Memory B cell (primary cell): Measurements from ENCODE around the gene NR1I3.

Experiments used
- ATAC-seq: fragments of 150-1000 bp; cut with Tn5 transposase; 2 replicates; pipeline ENCODE4 v1.10.0; 2021; ENCODE audit warnings: low read depth, mild to moderate bottlenecking, moderate library complexity
- DNase-seq, 2 donors: peaks; one replicate each; pipeline ENCODE4 v3.0.0; 2022; ENCODE audit warnings: low spot score in 2 of 2
- H3K27ac Mint-ChIP-seq: one replicate; pipeline ENCODE4 v1.8.0; 2022; ENCODE audit warnings: mild to moderate bottlenecking, moderate library complexity, mixed read lengths
- H3K27me3 Mint-ChIP-seq: one replicate; pipeline ENCODE4 v1.8.0; 2022; ENCODE audit warnings: mixed read lengths
- H3K36me3 Mint-ChIP-seq: one replicate; pipeline ENCODE4 v1.8.0; 2022; ENCODE audit warnings: mild to moderate bottlenecking, mixed read lengths
- H3K4me1 Mint-ChIP-seq: one replicate; pipeline ENCODE4 v1.8.0; 2022; ENCODE audit warnings: mixed read lengths
- H3K4me3 Mint-ChIP-seq: one replicate; pipeline ENCODE4 v1.8.0; 2022; ENCODE audit warnings: mild to moderate bottlenecking, moderate library complexity, mixed read lengths
- H3K9me3 Mint-ChIP-seq: one replicate; pipeline ENCODE4 v1.8.0; 2022; ENCODE audit warnings: mixed read lengths

NR1I3 gene

GRCh38 chr1:161189036-161189435, 49.0 kb downstream of the NR1I3 start:
- H3K9me3 Mint-ChIP-seq: no peaks in the 10 kb centered on the region
- DNase-seq: no peak
- no peaks in the 10 kb centered on the region for H3K36me3 Mint-ChIP-seq
- H3K4me3 Mint-ChIP-seq: no peak overlapping the region
- ATAC-seq: no peak
- H3K4me1 Mint-ChIP-seq: peaks cover 49% of the 10 kb centered on the region
- no peaks in the 10 kb centered on the region for H3K27me3 Mint-ChIP-seq
- H3K27ac Mint-ChIP-seq: peak overlapping the region; percentile 69

DNA sequence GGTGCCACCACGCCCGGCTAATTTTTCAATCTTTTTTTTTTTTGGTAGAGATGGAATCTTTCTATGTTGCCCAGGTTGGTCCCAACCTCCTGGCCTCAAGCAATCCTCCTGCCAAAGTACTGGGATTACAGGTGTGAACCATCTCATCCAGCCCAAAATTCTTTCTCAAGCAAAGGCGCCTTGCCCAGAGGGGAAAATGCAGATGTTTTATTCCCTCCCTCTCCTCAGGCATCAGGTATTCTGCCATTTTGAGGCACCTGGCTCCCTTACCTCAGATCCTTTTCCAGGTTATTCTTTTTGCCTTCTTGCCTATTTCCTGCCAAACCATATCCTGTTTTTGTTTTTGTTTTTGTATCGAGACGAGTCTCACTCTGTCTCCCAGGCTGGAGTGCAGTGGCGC, 49.6 kb downstream of the NR1I3 start:
- H3K9me3 Mint-ChIP-seq: no peaks in the 10 kb centered on the region
- peaks cover 54% of the 10 kb centered on the region for H3K4me1 Mint-ChIP-seq
- DNase-seq: no peak
- H3K27me3 Mint-ChIP-seq: no peaks in the 10 kb centered on the region
- ATAC-seq: no peak
- peak overlapping the region; percentile 58 for H3K4me3 Mint-ChIP-seq
- H3K27ac Mint-ChIP-seq: peak overlapping the region; percentile 69
- H3K36me3 Mint-ChIP-seq: no peaks in the 10 kb centered on the region

GRCh38 chr1:161187311-161187710, 50.7 kb downstream of the NR1I3 start:
- Mint-ChIP-seq H3K4me1 (peaks cover 55% of the 10 kb centered on the region), H3K4me3 (peak overlapping the region; percentile 6), H3K27me3 (no peaks in the 10 kb centered on the region), H3K9me3 (no peaks in the 10 kb centered on the region), H3K36me3 (peaks cover 2% of the 10 kb centered on the region), H3K27ac (peak overlapping the region; percentile 87)
- ATAC-seq (no peak), DNase-seq (no peak)

GRCh38 chr1:161185732-161186311, 52.2 kb downstream of the NR1I3 start:
- Mint-ChIP-seq H3K4me1 (peaks cover 53% of the 10 kb centered on the region), H3K36me3 (peaks cover 2% of the 10 kb centered on the region), H3K27ac (peak overlapping the region; percentile 87), H3K9me3 (no peaks in the 10 kb centered on the region), H3K4me3 (peak overlapping the region; percentile 84), H3K27me3 (no peaks in the 10 kb centered on the region)
- DNase-seq (peak in 1 of 2 donors; percentile 38), ATAC-seq (peak; percentile 67)

GRCh38 chr1:161185282-161185682, 52.7 kb downstream of the NR1I3 start:
- DNase-seq (peak; percentile 51 to 72), ATAC-seq (peak; percentile 83)
- Mint-ChIP-seq H3K9me3 (no peaks in the 10 kb centered on the region), H3K4me1 (peaks cover 58% of the 10 kb centered on the region), H3K27me3 (no peaks in the 10 kb centered on the region), H3K4me3 (peak overlapping the region; percentile 84), H3K36me3 (peaks cover 2% of the 10 kb centered on the region), H3K27ac (peak overlapping the region; percentile 87)

- peak overlapping the region; percentile 24 for H3K4me3 Mint-ChIP-seq
- peaks cover 55% of the 10 kb centered on the region for H3K4me1 Mint-ChIP-seq
- peaks cover 2% of the 10 kb centered on the region for H3K36me3 Mint-ChIP-seq
- no peaks in the 10 kb centered on the region for H3K9me3 Mint-ChIP-seq
- H3K27me3 Mint-ChIP-seq: no peaks in the 10 kb centered on the region
- H3K27ac Mint-ChIP-seq: peak overlapping the region; percentile 43
- ATAC-seq: no peak
- no peak for DNase-seq
Measured at GRCh38 chr1:161182214-161182613, 55.8 kb downstream of the NR1I3 start.

DNA sequence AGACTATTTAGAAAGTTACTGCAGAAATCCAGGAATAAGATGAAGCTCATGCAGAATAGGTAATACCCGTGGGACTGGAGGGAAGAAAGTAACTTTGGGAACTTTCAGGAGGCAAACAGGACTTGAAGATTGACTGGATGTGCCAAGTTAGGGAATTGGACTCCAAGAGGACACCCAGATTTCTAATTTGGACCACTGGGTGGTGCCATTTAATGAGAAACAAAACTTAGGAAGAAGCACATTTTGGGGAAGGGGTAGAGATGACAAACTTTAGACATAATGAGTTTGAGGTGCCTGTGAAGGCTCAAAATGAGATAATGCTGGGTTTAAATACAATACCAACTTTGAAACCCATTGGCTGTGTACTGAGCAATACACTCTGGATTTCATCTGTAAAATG, 57.4 kb downstream of the NR1I3 start:
- no peak for DNase-seq
- Mint-ChIP-seq H3K27me3 (no peaks in the 10 kb centered on the region), H3K4me3 (peak overlapping the region; percentile 11), H3K27ac (peak overlapping the region; percentile 69), H3K36me3 (peaks cover 3% of the 10 kb centered on the region), H3K9me3 (no peaks in the 10 kb centered on the region), H3K4me1 (peaks cover 56% of the 10 kb centered on the region)
- no peak for ATAC-seq

DNA sequence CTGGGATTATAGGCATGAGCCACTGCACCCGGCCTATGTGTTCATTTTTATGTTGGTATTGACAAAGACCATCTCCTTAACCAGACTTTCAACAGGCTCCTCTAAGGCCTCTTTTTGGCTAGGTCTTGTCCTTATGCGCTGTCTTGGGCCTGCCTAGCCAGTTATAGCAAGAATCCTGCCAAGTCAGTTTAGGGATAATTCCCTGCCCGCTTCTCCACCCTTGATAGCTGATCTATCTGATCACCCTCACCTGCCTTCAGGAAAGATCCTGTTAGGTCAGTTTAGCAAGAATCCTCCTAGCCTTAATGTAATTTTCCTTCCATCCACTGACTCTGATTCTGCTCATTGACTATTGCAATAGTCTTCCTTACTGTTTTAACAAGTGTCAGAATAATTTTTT, 58.3 kb downstream of the NR1I3 start:
- no peak for ATAC-seq
- no peaks in the 10 kb centered on the region for H3K9me3 Mint-ChIP-seq
- DNase-seq: no peak
- H3K27me3 Mint-ChIP-seq: no peaks in the 10 kb centered on the region
- no peak overlapping the region for H3K27ac Mint-ChIP-seq
- H3K4me1 Mint-ChIP-seq: peaks cover 58% of the 10 kb centered on the region
- peaks cover 9% of the 10 kb centered on the region for H3K36me3 Mint-ChIP-seq
- no peak overlapping the region for H3K4me3 Mint-ChIP-seq
